AG09309 (cell line): ENCODE data around the gene AHNAK2.

ENCODE experiments used
- DNase-seq: peaks from one replicate; pipeline ENCODE4 v3.0.0-alpha.2; 2010; ENCODE audit warnings: low read depth
- H3K4me3 ChIP-seq: 2 replicates; pipeline ENCODE4 v1.5.1; 2011; ENCODE audit warnings: mild to moderate bottlenecking, low read depth, low read length, moderate library complexity; ENCODE audit not compliant: control insufficient read depth
- TF ChIP-seq, protein P1 (sequence below): IDR thresholded peaks from 2 replicates; pipeline ENCODE4 v1.5.1; 2011; ENCODE audit warnings: mild to moderate bottlenecking, low read depth, low read length, inconsistent platforms; ENCODE audit not compliant: insufficient read depth, control insufficient read depth; ENCODE audit errors: missing control alignments

The AHNAK2 gene

GRCh38 chr14:105011312-105011990, 33.3 kb upstream of the AHNAK2 start:
- no peak overlapping the region for H3K4me3 ChIP-seq
- DNase-seq = no peak
- TF ChIP-seq, protein P1, sequence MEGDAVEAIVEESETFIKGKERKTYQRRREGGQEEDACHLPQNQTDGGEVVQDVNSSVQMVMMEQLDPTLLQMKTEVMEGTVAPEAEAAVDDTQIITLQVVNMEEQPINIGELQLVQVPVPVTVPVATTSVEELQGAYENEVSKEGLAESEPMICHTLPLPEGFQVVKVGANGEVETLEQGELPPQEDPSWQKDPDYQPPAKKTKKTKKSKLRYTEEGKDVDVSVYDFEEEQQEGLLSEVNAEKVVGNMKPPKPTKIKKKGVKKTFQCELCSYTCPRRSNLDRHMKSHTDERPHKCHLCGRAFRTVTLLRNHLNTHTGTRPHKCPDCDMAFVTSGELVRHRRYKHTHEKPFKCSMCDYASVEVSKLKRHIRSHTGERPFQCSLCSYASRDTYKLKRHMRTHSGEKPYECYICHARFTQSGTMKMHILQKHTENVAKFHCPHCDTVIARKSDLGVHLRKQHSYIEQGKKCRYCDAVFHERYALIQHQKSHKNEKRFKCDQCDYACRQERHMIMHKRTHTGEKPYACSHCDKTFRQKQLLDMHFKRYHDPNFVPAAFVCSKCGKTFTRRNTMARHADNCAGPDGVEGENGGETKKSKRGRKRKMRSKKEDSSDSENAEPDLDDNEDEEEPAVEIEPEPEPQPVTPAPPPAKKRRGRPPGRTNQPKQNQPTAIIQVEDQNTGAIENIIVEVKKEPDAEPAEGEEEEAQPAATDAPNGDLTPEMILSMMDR = no peak

GRCh38 chr14:105010891-105011291, 32.7 kb upstream of the AHNAK2 start:
- TF ChIP-seq, protein P1 = no peak

DNA sequence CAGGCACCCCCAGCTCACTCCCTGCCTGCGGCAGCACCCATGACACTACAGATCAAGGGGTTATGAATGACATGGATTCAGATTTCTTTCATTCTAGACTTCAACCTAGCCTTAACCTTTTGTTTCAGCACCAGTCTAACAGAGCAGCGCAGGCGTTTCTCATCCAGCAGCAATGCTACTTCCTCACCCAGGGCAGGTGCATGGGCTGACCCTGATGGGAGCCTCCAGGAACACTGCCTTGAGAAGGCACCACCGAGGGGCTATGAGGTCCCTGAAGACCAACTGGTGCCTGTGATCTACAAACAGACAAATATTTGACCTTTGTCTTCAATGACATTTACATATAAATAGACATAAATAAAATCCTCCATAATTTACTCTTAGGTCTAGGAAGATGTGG, 31.9 kb upstream of the AHNAK2 start:
- DNase-seq = no peak
- H3K4me3 ChIP-seq = no peak overlapping the region
- TF ChIP-seq, protein P1 = no peak

More at GRCh38 chr14:105010891-105011291, 32.7 kb upstream of the AHNAK2 start:
- no peak overlapping the region for H3K4me3 ChIP-seq
- DNase-seq = no peak

- DNase-seq = no peak
- TF ChIP-seq, protein P1 = no peak
- no peak overlapping the region for H3K4me3 ChIP-seq
Measured at GRCh38 chr14:105007593-105008264, 29.6 kb upstream of the AHNAK2 start.

DNA sequence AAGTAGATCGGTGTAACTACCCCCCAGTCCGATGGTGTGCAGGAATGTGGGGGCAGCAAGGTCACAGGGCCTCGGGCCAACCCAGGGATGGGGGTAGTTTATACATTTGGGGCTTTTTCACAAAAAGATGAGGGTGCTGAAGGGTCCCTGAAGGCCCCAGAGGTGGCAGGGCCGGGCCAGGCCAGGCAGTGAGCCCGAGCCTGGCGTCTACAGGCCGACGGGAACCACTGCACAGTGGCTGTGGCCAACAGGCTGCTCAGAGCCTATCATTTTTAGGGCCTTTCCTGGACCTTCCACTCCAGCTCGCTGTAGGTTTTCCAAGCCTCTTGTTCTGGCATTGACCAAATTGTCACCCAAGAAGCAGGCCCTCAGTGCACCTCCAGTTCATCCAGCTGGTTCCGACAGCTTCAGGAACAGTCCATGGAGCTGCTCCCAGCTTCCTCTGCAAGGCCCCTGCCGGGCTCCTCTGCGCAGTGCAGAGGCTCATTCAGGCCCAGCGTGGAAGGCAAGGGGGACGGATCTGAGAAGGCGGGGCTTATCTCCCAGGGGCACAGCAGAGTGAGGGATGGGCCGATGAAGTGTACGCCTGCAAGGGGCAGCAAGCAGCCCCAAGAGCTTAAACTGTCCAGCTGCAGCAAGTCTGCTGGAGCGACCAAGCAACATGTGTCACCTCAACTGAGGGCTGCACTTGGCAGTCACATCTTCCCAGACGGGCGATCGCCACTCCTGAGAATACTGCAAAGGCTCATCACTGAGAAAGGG, 28.8 kb upstream of the AHNAK2 start:
- H3K4me3 ChIP-seq = no peak overlapping the region
- TF ChIP-seq, protein P1 = no peak
- DNase-seq = no peak

DNA sequence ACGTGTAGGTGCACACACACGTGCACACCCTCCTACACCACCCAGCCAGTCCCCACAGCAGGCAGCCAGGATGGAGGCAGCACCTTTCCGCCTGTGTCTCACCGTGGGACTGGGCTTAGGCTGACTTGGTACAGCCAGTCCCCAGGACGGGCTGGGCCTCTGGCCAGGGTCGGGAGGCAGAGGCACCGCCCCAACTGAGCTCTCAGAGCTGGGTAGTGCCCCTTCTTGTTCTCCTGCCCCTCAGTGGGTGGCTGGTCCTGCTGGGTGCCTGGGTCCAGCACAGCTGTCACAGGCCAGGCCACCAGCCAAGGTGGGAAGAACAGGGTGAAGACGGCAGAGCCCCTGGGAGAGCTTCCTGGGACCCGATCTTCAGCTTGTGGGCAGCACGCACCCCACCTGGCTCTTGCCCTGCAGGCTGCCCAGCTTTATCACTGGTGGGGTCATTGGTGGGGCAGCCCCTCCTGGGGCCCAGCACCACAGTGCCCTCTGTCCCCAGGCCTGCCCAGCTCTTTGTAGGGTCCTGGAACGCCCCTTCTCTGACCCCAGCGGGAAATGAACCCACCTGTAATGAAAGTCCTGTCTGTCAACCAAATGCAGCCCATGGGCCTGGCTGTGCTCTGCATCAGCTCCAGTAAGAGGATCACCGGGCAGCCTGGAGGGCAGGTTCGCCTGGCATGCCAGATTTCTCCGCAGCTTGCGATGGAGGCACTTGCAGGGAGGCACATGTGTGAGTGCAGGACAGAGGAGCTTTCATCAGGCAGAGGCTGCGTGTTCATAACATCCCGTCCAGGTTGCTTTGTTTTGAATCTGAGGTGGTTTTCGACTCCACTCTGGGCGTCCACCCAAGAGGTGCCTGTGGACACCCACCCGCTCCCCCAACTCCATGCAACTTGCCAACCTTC, 28.0 kb upstream of the AHNAK2 start:
- TF ChIP-seq, protein P1 = no peak
- no peak for DNase-seq
- H3K4me3 ChIP-seq = no peak overlapping the region
